HepG2 (cell line): ENCODE data around the gene NAPSA. TPM values are rescaled to one million over a fixed set of nuclear protein-coding genes. Genes with fewer than 3 reads are reported as not detected.

ENCODE experiments used
- ARHGAP35 ChIP-seq: sonication (generic); formaldehyde crosslinking; IDR thresholded peaks from 2 replicates; pipeline ENCODE4 v1.9.0; 2022; ENCODE audit warnings: mild to moderate bottlenecking, inconsistent platforms, moderate library complexity, missing genetic modification reagents, borderline replicate concordance
- EEA1 ChIP-seq: sonication (generic); formaldehyde crosslinking; IDR thresholded peaks from 2 replicates; pipeline ENCODE4 v1.5.1; 2020; ENCODE audit warnings: mild to moderate bottlenecking, missing genetic modification reagents, borderline replicate concordance
- PATZ1 ChIP-seq: sonication (generic); formaldehyde crosslinking; IDR thresholded peaks from 2 replicates; pipeline ENCODE4 v1.4.0; 2020; ENCODE audit warnings: missing genetic modification reagents
- TFDP1 ChIP-seq: IDR thresholded peaks from 2 replicates; pipeline ENCODE4 v1.6.1; 2016; ENCODE audit warnings: missing compliant biosample characterization, missing genetic modification reagents, borderline replicate concordance
- ZIK1 ChIP-seq: sonication (generic); formaldehyde crosslinking; IDR thresholded peaks from 2 replicates; pipeline ENCODE4 v1.5.0; 2020; ENCODE audit warnings: mild to moderate bottlenecking, low read depth, missing genetic modification reagents, borderline replicate concordance
- ZNF7 ChIP-seq: IDR thresholded peaks from 2 replicates; pipeline ENCODE4 v1.6.1; 2016; ENCODE audit warnings: missing biosample characterization, missing genetic modification reagents
- ZNF772 ChIP-seq: sonication (generic); formaldehyde crosslinking; IDR thresholded peaks from 2 replicates; pipeline ENCODE4 v1.5.0; 2020; ENCODE audit warnings: mild to moderate bottlenecking, missing genetic modification reagents
- polyA plus RNA-seq, 8 experiments: library from polyadenylated mRNA; depleted of rRNA in 3 of 8; stranded (reverse) in 7 of 8; unstranded in 1 of 8; fragments of >200 nt; fragmentation: Illumina TruSeq in 4 of 8; extraction: Trizol in 4 of 8; gene quantifications; 2 replicates each; pipeline versions ENCODE4 v1.2.1 to v1.2.3, GENCODE V29; 2011 to 2016; ENCODE audit warnings: low read depth in 4 of 8, missing spikeins in 1 of 8, mixed read lengths in 1 of 8; ENCODE audit not compliant: insufficient read depth in 1 of 8
- total RNA-seq, 5 experiments: library from RNA; depleted of rRNA; stranded (reverse); fragments of >200 nt; fragmentation: Illumina TruSeq; extraction: Trizol; gene quantifications; 2 replicates each; pipeline ENCODE4 v1.2.3, GENCODE V29; 2016; ENCODE audit warnings: low read depth in 1 of 5
- TF ChIP-seq, protein P1 (sequence below): sonication (generic); formaldehyde crosslinking; IDR thresholded peaks from 2 replicates; pipeline ENCODE4 v1.4.0; 2020; ENCODE audit warnings: missing genetic modification reagents, borderline replicate concordance
- TF ChIP-seq, protein P2 (sequence below): sonication (generic); formaldehyde crosslinking; IDR thresholded peaks from 2 replicates; pipeline ENCODE4 v1.8.1; 2023; ENCODE audit warnings: mild to moderate bottlenecking, moderate library complexity, missing genetic modification reagents
- TF ChIP-seq, protein P3 (sequence below): sonication (generic); formaldehyde crosslinking; IDR thresholded peaks from 2 replicates; pipeline ENCODE4 v1.5.0; 2020; ENCODE audit warnings: mild to moderate bottlenecking, missing genetic modification reagents
- TF ChIP-seq, protein P4 (sequence below): sonication (generic); formaldehyde crosslinking; IDR thresholded peaks from 2 replicates; pipeline ENCODE4; 2020; ENCODE audit warnings: missing genetic modification reagents, mild to moderate bottlenecking, borderline replicate concordance

The NAPSA gene
- total and polyA plus RNA-seq, 2 of the 13 experiments (the other 11 are each of a cell fraction or from before 2014, with no cell fraction given): not detected

DNA sequence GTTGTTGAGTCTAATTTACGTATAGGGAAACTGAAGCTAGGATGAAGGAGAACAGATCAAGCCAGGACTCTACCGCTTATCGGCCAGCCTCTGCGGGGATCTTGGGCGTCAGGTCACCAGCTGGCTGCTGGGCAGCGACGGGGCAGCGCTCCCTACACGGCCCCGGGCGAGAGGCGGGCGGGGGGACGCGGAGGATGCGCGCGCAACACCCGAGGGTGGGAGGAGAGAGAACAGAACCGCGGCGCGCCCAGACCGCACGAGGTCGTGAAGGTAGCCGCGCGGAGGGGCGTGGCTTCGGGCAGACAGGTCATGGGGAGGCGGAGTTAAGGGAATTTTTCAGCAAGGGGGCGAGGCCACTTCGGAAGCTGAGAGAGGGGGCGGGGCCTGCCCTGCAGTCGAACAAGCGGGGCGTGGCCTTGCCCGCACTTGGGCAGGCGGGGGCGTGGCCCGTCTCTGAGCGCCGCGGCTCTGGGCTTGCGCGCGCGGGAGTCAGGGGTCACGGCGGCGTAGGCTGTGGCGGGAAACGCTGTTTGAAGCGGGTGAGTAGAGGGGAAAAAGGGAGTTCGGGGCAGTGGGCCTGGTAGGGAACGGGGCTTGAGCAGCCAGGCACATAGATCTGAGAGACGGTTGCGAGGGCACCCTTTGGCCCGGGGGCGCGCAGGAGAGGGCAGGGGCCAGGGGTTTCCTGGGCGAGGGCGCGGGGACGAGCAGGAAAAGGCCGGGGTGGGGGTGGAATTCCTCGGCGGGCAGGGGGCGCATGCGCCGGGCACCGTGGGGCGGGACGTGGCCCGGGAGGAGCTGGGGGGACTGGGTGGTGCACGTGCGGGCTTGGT is 18.6 kb upstream of the NAPSA start, which contains the start of gene POLD1 (continued):
- 0 out of 2 replicates have a peak, but pooled peaks have one; percentile 38 for TF ChIP-seq ZIK1 (CRISPR knock-in tag)
- peak; percentile 97 for TF ChIP-seq TFDP1 (CRISPR knock-in tag)
- 0 out of 2 replicates have a peak, but pooled peaks have one; percentile 42 for TF ChIP-seq EEA1 (CRISPR knock-in tag)
- TF ChIP-seq, protein P1, sequence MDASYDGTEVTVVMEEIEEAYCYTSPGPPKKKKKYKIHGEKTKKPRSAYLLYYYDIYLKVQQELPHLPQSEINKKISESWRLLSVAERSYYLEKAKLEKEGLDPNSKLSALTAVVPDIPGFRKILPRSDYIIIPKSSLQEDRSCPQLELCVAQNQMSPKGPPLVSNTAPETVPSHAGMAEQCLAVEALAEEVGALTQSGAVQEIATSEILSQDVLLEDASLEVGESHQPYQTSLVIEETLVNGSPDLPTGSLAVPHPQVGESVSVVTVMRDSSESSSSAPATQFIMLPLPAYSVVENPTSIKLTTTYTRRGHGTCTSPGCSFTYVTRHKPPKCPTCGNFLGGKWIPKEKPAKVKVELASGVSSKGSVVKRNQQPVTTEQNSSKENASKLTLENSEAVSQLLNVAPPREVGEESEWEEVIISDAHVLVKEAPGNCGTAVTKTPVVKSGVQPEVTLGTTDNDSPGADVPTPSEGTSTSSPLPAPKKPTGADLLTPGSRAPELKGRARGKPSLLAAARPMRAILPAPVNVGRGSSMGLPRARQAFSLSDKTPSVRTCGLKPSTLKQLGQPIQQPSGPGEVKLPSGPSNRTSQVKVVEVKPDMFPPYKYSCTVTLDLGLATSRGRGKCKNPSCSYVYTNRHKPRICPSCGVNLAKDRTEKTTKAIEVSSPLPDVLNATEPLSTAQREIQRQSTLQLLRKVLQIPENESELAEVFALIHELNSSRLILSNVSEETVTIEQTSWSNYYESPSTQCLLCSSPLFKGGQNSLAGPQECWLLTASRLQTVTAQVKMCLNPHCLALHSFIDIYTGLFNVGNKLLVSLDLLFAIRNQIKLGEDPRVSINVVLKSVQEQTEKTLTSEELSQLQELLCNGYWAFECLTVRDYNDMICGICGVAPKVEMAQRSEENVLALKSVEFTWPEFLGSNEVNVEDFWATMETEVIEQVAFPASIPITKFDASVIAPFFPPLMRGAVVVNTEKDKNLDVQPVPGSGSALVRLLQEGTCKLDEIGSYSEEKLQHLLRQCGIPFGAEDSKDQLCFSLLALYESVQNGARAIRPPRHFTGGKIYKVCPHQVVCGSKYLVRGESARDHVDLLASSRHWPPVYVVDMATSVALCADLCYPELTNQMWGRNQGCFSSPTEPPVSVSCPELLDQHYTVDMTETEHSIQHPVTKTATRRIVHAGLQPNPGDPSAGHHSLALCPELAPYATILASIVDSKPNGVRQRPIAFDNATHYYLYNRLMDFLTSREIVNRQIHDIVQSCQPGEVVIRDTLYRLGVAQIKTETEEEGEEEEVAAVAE (CRISPR knock-in tag): no peak
- TF ChIP-seq ZNF7 (CRISPR knock-in tag): no peak
- TF ChIP-seq PATZ1: peak; percentile 47; the same call in 1 of the 2 replicates
- TF ChIP-seq, protein P2, sequence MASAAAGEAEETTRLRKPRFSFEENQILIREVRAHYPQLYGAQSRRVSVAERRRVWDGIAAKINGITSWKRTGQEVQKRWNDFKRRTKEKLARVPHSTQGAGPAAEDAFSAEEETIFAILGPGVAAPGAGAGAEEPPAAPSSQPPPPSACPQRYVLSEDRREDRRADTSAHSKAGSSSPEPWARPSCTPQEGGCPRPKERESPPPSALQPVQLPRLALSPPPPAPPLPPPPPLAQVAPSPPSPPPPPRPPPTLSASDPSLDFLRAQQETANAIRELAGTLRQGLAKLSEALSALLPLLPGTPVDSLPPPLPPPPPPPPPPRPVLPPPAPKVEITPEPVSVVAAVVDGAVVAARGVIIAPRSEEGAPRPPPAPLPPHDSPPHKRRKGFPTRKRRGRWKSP: no peak
- TF ChIP-seq ZNF772 (CRISPR knock-in tag): peak; percentile 14; the same call in 1 of the 2 replicates
- TF ChIP-seq, protein P3, sequence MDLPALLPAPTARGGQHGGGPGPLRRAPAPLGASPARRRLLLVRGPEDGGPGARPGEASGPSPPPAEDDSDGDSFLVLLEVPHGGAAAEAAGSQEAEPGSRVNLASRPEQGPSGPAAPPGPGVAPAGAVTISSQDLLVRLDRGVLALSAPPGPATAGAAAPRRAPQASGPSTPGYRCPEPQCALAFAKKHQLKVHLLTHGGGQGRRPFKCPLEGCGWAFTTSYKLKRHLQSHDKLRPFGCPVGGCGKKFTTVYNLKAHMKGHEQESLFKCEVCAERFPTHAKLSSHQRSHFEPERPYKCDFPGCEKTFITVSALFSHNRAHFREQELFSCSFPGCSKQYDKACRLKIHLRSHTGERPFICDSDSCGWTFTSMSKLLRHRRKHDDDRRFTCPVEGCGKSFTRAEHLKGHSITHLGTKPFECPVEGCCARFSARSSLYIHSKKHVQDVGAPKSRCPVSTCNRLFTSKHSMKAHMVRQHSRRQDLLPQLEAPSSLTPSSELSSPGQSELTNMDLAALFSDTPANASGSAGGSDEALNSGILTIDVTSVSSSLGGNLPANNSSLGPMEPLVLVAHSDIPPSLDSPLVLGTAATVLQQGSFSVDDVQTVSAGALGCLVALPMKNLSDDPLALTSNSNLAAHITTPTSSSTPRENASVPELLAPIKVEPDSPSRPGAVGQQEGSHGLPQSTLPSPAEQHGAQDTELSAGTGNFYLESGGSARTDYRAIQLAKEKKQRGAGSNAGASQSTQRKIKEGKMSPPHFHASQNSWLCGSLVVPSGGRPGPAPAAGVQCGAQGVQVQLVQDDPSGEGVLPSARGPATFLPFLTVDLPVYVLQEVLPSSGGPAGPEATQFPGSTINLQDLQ: no peak
- TF ChIP-seq, protein P4, sequence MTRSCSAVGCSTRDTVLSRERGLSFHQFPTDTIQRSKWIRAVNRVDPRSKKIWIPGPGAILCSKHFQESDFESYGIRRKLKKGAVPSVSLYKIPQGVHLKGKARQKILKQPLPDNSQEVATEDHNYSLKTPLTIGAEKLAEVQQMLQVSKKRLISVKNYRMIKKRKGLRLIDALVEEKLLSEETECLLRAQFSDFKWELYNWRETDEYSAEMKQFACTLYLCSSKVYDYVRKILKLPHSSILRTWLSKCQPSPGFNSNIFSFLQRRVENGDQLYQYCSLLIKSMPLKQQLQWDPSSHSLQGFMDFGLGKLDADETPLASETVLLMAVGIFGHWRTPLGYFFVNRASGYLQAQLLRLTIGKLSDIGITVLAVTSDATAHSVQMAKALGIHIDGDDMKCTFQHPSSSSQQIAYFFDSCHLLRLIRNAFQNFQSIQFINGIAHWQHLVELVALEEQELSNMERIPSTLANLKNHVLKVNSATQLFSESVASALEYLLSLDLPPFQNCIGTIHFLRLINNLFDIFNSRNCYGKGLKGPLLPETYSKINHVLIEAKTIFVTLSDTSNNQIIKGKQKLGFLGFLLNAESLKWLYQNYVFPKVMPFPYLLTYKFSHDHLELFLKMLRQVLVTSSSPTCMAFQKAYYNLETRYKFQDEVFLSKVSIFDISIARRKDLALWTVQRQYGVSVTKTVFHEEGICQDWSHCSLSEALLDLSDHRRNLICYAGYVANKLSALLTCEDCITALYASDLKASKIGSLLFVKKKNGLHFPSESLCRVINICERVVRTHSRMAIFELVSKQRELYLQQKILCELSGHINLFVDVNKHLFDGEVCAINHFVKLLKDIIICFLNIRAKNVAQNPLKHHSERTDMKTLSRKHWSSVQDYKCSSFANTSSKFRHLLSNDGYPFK (CRISPR knock-in tag): peak; percentile 29; the same call in 1 of the 2 replicates
- peak; percentile 26; the same call in 1 of the 2 replicates for TF ChIP-seq ARHGAP35
